HEK293 (cell line): ENCODE measurements around the gene STPG3.

Experiments used
- CTCF ChIA-PET: fragments of 350-600 bp; formaldehyde crosslinking; extraction: SDS; loops from one replicate; lab custom pipeline; 2021; ENCODE audit warnings: antibody characterized with exemption; lab: Yijun Ruan, JAX
- POLR2A ChIA-PET: fragments of 300-600 bp; formaldehyde crosslinking; extraction: SDS; loops from one replicate; lab custom pipeline; 2020; ENCODE audit warnings: antibody characterized with exemption, inconsistent platforms; lab: Yijun Ruan, JAX
- H3K27ac ChIP-seq: fragments of 200-500 bp; sonication (Bioruptor generic); 2 replicates; pipeline ENCODE4 v1.5.1; 2014; ENCODE audit warnings: low read depth, low read length, control low read depth, inconsistent platforms; ENCODE audit errors: extremely low read depth
- H3K36me3 ChIP-seq, 2 experiments: fragments of 200-500 bp in 1 of 2; sonication (Bioruptor generic) in 1 of 2; 1 replicate in 1 of 2; 2 replicates in 1 of 2; pipeline ENCODE4 v1.5.1; 2014 to 2017; ENCODE audit warnings: inconsistent platforms in 2 of 2, low read length in 2 of 2; ENCODE audit not compliant: control insufficient read depth in 2 of 2, insufficient read depth in 1 of 2
- H3K4me1 ChIP-seq: fragments of 200-500 bp; sonication (Bioruptor generic); 2 replicates; pipeline ENCODE4 v1.5.1; 2014; ENCODE audit warnings: mild to moderate bottlenecking, low read length, inconsistent platforms; ENCODE audit not compliant: control insufficient read depth, insufficient read depth
- H3K4me3 ChIP-seq: 2 replicates; pipeline ENCODE4 v1.5.1; 2011; ENCODE audit warnings: low read depth, mild to moderate bottlenecking, control low read depth, low read length, moderate library complexity
- H3K9me3 ChIP-seq: fragments of 200-500 bp; sonication (Bioruptor generic); 2 replicates; pipeline ENCODE4 v1.5.1; 2014; ENCODE audit warnings: low read depth, low read length, inconsistent platforms; ENCODE audit not compliant: control insufficient read depth, insufficient read depth
- PBX3 ChIP-seq: sonication (generic); formaldehyde crosslinking; IDR thresholded peaks from 2 replicates; pipeline ENCODE4 v1.8.1; 2022; ENCODE audit warnings: mild to moderate bottlenecking, moderate library complexity, missing genetic modification reagents
- SETDB1 ChIP-seq: IDR thresholded peaks from one replicate; pipeline ENCODE4 v1.6.1; 2017; ENCODE audit warnings: mild to moderate bottlenecking, low read length, moderate library complexity, mixed read lengths; ENCODE audit not compliant: insufficient read length
- ZFP37 ChIP-seq: fragments of 450-650 bp; formaldehyde crosslinking; IDR thresholded peaks from 2 replicates; pipeline ENCODE4 v1.5.1; 2016; ENCODE audit warnings: missing biosample characterization, missing genetic modification characterization
- ZNF10 ChIP-seq: fragments of 450-650 bp; formaldehyde crosslinking; IDR thresholded peaks from 2 replicates; pipeline ENCODE4 v1.5.1; 2017; ENCODE audit warnings: missing biosample characterization, missing genetic modification characterization
- ZNF140 ChIP-seq: fragments of 450-650 bp; formaldehyde crosslinking; IDR thresholded peaks from 2 replicates; pipeline ENCODE4 v1.5.1; 2016; ENCODE audit warnings: missing biosample characterization, missing genetic modification characterization
- ZNF280D ChIP-seq: fragments of 450-650 bp; formaldehyde crosslinking; IDR thresholded peaks from 2 replicates; pipeline ENCODE4 v1.5.1; 2016; ENCODE audit warnings: missing biosample characterization, missing genetic modification characterization
- ZNF324 ChIP-seq: fragments of 450-650 bp; formaldehyde crosslinking; IDR thresholded peaks from 2 replicates; pipeline ENCODE4 v1.5.1; 2016; ENCODE audit warnings: missing biosample characterization, missing genetic modification characterization
- ZNF341 ChIP-seq: fragments of 450-650 bp; formaldehyde crosslinking; IDR thresholded peaks from 2 replicates; pipeline ENCODE4; 2016; ENCODE audit warnings: low read depth, missing biosample characterization, missing genetic modification characterization
- ZNF354C ChIP-seq: fragments of 450-650 bp; formaldehyde crosslinking; IDR thresholded peaks from 2 replicates; pipeline ENCODE4 v1.5.1; 2016; ENCODE audit warnings: missing biosample characterization, missing genetic modification characterization, low read depth, borderline replicate concordance
- ZNF416 ChIP-seq: fragments of 450-650 bp; formaldehyde crosslinking; IDR thresholded peaks from 2 replicates; pipeline ENCODE4 v1.5.1; 2016; ENCODE audit warnings: missing biosample characterization, missing genetic modification characterization
- ZNF654 ChIP-seq: fragments of 450-650 bp; formaldehyde crosslinking; IDR thresholded peaks from 2 replicates; pipeline ENCODE4 v1.5.1; 2016; ENCODE audit warnings: low read depth, missing biosample characterization, missing genetic modification characterization
- ZNF747 ChIP-seq: fragments of 450-650 bp; formaldehyde crosslinking; IDR thresholded peaks from 2 replicates; pipeline ENCODE4 v1.5.1; 2016; ENCODE audit warnings: missing biosample characterization, missing genetic modification characterization
- ZNF776 ChIP-seq: fragments of 450-650 bp; formaldehyde crosslinking; IDR thresholded peaks from 2 replicates; pipeline ENCODE4 v1.5.0; 2017; ENCODE audit warnings: missing biosample characterization, missing genetic modification characterization, borderline replicate concordance
- TF ChIP-seq, protein P1 (sequence below): fragments of 450-650 bp; formaldehyde crosslinking; IDR thresholded peaks from 2 replicates; pipeline ENCODE4 v1.5.1; 2016; ENCODE audit warnings: missing biosample characterization, missing genetic modification characterization, low read depth
- TF ChIP-seq, protein P2 (sequence below): fragments of 450-650 bp; IDR thresholded peaks from 2 replicates; pipeline ENCODE4 v1.5.1; 2018; ENCODE audit warnings: missing biosample characterization, mild to moderate bottlenecking, missing genetic modification characterization
- TF ChIP-seq, protein P3 (sequence below): fragments of 450-650 bp; formaldehyde crosslinking; IDR thresholded peaks from 2 replicates; pipeline ENCODE4 v1.5.1; 2016; ENCODE audit warnings: missing biosample characterization, missing genetic modification characterization
- TF ChIP-seq, protein P4 (sequence below): fragments of 450-650 bp; formaldehyde crosslinking; IDR thresholded peaks from 2 replicates; pipeline ENCODE4 v1.5.1; 2016; ENCODE audit warnings: missing biosample characterization, missing genetic modification characterization, borderline replicate concordance

The STPG3 gene

DNA sequence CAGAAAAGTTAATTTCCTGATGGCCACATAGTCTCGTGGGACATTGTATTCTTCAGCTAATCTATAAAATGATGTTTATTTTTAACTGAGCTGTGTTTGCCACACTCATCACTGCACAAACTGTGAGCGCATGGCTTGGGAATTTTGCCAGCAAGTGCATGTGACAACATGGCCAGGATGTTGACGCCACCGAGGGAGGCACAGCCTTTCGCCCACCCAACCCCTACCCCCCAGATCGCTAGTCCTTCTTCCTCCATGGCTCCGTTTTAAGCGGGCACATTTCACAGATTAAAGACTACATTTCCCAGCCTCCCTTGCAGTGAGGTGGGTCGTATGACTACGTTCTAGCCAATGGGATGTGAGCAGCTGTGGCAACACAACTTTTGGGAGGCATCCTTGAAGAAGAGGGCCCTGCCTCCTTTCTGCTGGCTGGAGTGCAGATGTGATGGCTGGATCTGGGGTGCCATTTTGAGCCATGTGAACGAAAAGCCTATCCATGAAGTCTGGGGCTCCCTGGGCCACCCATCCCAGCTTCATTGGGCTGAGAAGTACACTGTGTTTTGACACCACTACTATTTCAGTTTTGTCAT is 43.1 kb downstream of the STPG3 start (continued):
- TF ChIP-seq, protein P1, sequence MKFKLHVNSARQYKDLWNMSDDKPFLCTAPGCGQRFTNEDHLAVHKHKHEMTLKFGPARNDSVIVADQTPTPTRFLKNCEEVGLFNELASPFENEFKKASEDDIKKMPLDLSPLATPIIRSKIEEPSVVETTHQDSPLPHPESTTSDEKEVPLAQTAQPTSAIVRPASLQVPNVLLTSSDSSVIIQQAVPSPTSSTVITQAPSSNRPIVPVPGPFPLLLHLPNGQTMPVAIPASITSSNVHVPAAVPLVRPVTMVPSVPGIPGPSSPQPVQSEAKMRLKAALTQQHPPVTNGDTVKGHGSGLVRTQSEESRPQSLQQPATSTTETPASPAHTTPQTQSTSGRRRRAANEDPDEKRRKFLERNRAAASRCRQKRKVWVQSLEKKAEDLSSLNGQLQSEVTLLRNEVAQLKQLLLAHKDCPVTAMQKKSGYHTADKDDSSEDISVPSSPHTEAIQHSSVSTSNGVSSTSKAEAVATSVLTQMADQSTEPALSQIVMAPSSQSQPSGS (tag by site-specific recombination), result 0 out of 2 replicates have a peak, but pooled peaks have one; percentile 28
- peak; percentile 100 for TF ChIP-seq ZNF280D (tag by site-specific recombination)
- TF ChIP-seq, protein P2, sequence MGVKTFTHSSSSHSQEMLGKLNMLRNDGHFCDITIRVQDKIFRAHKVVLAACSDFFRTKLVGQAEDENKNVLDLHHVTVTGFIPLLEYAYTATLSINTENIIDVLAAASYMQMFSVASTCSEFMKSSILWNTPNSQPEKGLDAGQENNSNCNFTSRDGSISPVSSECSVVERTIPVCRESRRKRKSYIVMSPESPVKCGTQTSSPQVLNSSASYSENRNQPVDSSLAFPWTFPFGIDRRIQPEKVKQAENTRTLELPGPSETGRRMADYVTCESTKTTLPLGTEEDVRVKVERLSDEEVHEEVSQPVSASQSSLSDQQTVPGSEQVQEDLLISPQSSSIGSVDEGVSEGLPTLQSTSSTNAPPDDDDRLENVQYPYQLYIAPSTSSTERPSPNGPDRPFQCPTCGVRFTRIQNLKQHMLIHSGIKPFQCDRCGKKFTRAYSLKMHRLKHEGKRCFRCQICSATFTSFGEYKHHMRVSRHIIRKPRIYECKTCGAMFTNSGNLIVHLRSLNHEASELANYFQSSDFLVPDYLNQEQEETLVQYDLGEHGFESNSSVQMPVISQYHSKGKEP (tag by site-specific recombination), result peak; percentile 82

DNA sequence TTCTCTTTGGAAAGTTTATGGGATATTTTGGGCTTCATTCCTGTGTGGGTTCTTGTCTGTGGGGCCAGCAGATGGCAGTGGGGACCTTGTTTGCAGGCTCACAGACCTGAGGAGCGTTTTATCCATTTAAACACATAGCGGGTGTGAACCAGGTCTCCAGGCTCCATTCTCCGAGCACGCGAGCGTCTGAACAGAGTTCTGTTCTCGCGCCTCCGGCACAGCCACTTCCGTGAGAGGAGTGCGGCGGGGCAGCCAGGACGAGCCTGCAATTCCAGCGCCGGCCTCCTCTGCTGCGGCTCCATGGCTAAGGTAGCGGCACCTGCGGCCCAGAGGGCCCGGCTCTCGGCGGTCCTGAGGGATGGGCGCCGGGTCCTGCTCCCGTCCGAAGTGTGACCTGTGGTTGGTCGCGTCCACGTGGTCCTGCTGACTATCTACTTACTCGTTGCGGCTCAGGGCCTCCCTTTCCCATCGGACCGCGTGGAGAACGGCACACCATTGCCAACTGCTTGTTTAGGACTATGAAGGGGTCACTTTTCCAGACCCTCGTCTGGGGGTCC is 43.7 kb downstream of the STPG3 start:
- TF ChIP-seq ZNF654 (tag by site-specific recombination) (peak; percentile 21; the same call in 1 of the 2 replicates), SETDB1 (peak; percentile 65), ZNF354C (tag by site-specific recombination) (no peak)
- TF ChIP-seq, all 188 proteins: peak for 2
- Histone ChIP-seq H3K4me1 (peaks cover 6% of the 10 kb centered on the region), H3K27ac (no peak overlapping the region), H3K9me3 (no peaks in the 10 kb centered on the region), H3K36me3 (no peaks in the 10 kb centered on the region), H3K4me3 (no peak overlapping the region)
- CTCF ChIA-PET, result interaction anchor here (0.6 to 1.4 kb wide), 9 partner anchors 12 to 312 kb away, joined by 3 to 5 read pairs (median 3); no protein-coding TSS in a partner anchor
- POLR2A ChIA-PET, result interaction anchor here (1.5 kb wide), 1 partner anchor 10 kb away, joined by 3 read pairs; no protein-coding TSS in a partner anchor

GRCh38 chr9:137295238-137295811 is 44.2 kb downstream of the STPG3 start:
- POLR2A ChIA-PET, result no interaction called here
- Histone ChIP-seq H3K36me3 (no peaks in the 10 kb centered on the region), H3K27ac (no peak overlapping the region; the same call in 1 of the 2 replicates), H3K4me3 (peak overlapping the region; percentile 12; the same call in 1 of the 2 replicates), H3K9me3 (no peaks in the 10 kb centered on the region), H3K4me1 (peaks cover 10% of the 10 kb centered on the region)
- CTCF ChIA-PET, result interaction anchor here (0.6 to 1.4 kb wide), 5 partner anchors 13 to 311 kb away, joined by 3 to 5 read pairs (median 4); no protein-coding TSS in a partner anchor
- no peak for TF ChIP-seq ZNF341
- TF ChIP-seq, protein P3, sequence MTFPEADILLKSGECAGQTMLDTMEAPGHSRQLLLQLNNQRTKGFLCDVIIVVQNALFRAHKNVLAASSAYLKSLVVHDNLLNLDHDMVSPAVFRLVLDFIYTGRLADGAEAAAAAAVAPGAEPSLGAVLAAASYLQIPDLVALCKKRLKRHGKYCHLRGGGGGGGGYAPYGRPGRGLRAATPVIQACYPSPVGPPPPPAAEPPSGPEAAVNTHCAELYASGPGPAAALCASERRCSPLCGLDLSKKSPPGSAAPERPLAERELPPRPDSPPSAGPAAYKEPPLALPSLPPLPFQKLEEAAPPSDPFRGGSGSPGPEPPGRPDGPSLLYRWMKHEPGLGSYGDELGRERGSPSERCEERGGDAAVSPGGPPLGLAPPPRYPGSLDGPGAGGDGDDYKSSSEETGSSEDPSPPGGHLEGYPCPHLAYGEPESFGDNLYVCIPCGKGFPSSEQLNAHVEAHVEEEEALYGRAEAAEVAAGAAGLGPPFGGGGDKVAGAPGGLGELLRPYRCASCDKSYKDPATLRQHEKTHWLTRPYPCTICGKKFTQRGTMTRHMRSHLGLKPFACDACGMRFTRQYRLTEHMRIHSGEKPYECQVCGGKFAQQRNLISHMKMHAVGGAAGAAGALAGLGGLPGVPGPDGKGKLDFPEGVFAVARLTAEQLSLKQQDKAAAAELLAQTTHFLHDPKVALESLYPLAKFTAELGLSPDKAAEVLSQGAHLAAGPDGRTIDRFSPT (tag by site-specific recombination), result no peak
- no peak for TF ChIP-seq ZNF140
- no peak; the same call in 1 of the 2 replicates for TF ChIP-seq PBX3
- TF ChIP-seq ZNF10, result no peak
- TF ChIP-seq, protein P4, sequence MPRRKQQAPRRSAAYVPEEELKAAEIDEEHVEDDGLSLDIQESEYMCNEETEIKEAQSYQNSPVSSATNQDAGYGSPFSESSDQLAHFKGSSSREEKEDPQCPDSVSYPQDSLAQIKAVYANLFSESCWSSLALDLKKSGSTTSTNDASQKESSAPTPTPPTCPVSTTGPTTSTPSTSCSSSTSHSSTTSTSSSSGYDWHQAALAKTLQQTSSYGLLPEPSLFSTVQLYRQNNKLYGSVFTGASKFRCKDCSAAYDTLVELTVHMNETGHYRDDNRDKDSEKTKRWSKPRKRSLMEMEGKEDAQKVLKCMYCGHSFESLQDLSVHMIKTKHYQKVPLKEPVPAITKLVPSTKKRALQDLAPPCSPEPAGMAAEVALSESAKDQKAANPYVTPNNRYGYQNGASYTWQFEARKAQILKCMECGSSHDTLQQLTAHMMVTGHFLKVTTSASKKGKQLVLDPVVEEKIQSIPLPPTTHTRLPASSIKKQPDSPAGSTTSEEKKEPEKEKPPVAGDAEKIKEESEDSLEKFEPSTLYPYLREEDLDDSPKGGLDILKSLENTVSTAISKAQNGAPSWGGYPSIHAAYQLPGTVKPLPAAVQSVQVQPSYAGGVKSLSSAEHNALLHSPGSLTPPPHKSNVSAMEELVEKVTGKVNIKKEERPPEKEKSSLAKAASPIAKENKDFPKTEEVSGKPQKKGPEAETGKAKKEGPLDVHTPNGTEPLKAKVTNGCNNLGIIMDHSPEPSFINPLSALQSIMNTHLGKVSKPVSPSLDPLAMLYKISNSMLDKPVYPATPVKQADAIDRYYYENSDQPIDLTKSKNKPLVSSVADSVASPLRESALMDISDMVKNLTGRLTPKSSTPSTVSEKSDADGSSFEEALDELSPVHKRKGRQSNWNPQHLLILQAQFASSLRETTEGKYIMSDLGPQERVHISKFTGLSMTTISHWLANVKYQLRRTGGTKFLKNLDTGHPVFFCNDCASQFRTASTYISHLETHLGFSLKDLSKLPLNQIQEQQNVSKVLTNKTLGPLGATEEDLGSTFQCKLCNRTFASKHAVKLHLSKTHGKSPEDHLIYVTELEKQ (tag by site-specific recombination), result no peak
- no peak for TF ChIP-seq ZNF747 (tag by site-specific recombination)
- TF ChIP-seq ZNF324 (tag by site-specific recombination), result no peak
- TF ChIP-seq ZFP37 (tag by site-specific recombination), result no peak
- TF ChIP-seq ZNF416, result no peak
- no peak for TF ChIP-seq ZNF776 (tag by site-specific recombination)
